Colonic mucosa (tissue), 4 donors: ENCODE results near the gene N4BP2. TPM values are rescaled to one million over a fixed set of nuclear protein-coding genes. Genes with fewer than 3 reads are reported as not detected.

ENCODE experiments used
- DNase-seq: peaks from one replicate; pipeline ENCODE4 v3.0.0-alpha.2; 2020
- H3K27ac ChIP-seq: fragments of 200-600 bp; one replicate; pipeline ENCODE4 v1.8.0; 2021
- H3K27me3 ChIP-seq: fragments of 200-600 bp; one replicate; pipeline ENCODE4 v1.8.0; 2021
- H3K36me3 ChIP-seq: fragments of 200-600 bp; one replicate; pipeline ENCODE4 v1.8.0; 2021
- H3K4me1 ChIP-seq: fragments of 200-600 bp; one replicate; pipeline ENCODE4 v1.8.0; 2021; ENCODE audit warnings: mild to moderate bottlenecking
- H3K4me3 ChIP-seq: fragments of 200-600 bp; one replicate; pipeline ENCODE4 v1.8.0; 2021
- H3K9ac ChIP-seq, 2 donors: one replicate each; pipeline ENCODE4 v1.7.0; 2013; ENCODE audit warnings: control low read depth in 2 of 2, low read depth in 2 of 2, low read length in 2 of 2
- H3K9me3 ChIP-seq: fragments of 200-600 bp; one replicate; pipeline ENCODE4 v1.8.0; 2021
- intact Hi-C: fragments of 100-400 bp; cut with DNase I; formaldehyde crosslinking; loops from one replicate; pipeline ENCODE4 v1.14.1; 2022
- total RNA-seq, 2 donors: library from RNA; stranded (reverse); fragmentation: NEBNext Ultra II Directional in 1 of 2; extraction: Animal tissue kit (Norgen Biotek cat#: 25700) in 1 of 2; gene quantifications; one replicate each; pipeline ENCODE4 v1.2.1, GENCODE V29; 2021
- TF ChIP-seq, protein P1 (sequence below): fragments of 200-600 bp; IDR thresholded peaks from one replicate; pipeline ENCODE4 v1.8.0; 2022; ENCODE audit warnings: antibody characterized with exemption, mild to moderate bottlenecking
- donor health status: healthy.
- donor health status: DM: no; HTN: no; CAD: no.
- donor health status: DM: no; HTN: no; CAD: no.

N4BP2 gene
- total RNA-seq, 2 donors from 2014 or later = 5.1 to 7.5 TPM

DNA sequence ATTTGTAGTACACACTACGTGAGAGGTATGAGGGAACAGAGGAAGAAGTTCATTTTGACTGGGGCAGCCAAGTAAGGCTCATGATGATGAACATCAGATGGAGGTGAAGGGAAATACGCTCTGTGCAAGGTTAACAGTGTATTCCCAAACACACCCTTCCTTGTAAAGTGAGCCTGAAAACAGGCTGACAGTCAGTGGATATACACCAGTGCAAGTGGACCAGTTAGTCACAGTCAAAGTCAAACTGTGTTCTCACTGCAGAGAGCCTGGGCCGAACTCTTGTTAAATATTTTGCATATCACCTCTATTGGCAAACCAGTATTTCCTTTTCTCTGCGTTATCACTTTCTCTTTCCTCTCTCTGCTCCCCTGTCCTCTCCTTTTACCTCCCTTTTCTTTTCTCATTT is 116.8 kb downstream of the N4BP2 start:
- no peak overlapping the region for H3K9ac ChIP-seq
- no peak overlapping the region for H3K4me3 ChIP-seq
- no peaks in the 10 kb centered on the region for H3K4me1 ChIP-seq
- no peaks in the 10 kb centered on the region for H3K27me3 ChIP-seq
- intact Hi-C loops = no loop called here
- no peaks in the 10 kb centered on the region for H3K36me3 ChIP-seq
- TF ChIP-seq, protein P1, sequence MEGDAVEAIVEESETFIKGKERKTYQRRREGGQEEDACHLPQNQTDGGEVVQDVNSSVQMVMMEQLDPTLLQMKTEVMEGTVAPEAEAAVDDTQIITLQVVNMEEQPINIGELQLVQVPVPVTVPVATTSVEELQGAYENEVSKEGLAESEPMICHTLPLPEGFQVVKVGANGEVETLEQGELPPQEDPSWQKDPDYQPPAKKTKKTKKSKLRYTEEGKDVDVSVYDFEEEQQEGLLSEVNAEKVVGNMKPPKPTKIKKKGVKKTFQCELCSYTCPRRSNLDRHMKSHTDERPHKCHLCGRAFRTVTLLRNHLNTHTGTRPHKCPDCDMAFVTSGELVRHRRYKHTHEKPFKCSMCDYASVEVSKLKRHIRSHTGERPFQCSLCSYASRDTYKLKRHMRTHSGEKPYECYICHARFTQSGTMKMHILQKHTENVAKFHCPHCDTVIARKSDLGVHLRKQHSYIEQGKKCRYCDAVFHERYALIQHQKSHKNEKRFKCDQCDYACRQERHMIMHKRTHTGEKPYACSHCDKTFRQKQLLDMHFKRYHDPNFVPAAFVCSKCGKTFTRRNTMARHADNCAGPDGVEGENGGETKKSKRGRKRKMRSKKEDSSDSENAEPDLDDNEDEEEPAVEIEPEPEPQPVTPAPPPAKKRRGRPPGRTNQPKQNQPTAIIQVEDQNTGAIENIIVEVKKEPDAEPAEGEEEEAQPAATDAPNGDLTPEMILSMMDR = no peak
- DNase-seq = no peak
- H3K27ac ChIP-seq = no peak overlapping the region
- no peaks in the 10 kb centered on the region for H3K9me3 ChIP-seq

- H3K36me3 ChIP-seq = no peaks in the 10 kb centered on the region
- no peaks in the 10 kb centered on the region for H3K4me1 ChIP-seq
- TF ChIP-seq, protein P1 = no peak
- no peak overlapping the region for H3K4me3 ChIP-seq
- no peak overlapping the region for H3K9ac ChIP-seq
- no peaks in the 10 kb centered on the region for H3K27me3 ChIP-seq
- intact Hi-C loops = no loop called here
- no peaks in the 10 kb centered on the region for H3K9me3 ChIP-seq
- no peak for DNase-seq
- no peak overlapping the region for H3K27ac ChIP-seq
These were observed 120.0 kb downstream of the N4BP2 start for GRCh38 chr4:40176602-40177001.

GRCh38 chr4:40177591-40177990 is 120.9 kb downstream of the N4BP2 start:
- DNase-seq = no peak
- no peak overlapping the region for H3K27ac ChIP-seq
- no peaks in the 10 kb centered on the region for H3K27me3 ChIP-seq
- H3K9ac ChIP-seq = no peak overlapping the region
- H3K4me1 ChIP-seq = no peaks in the 10 kb centered on the region
- H3K4me3 ChIP-seq = no peak overlapping the region
- TF ChIP-seq, protein P1 = no peak
- intact Hi-C loops = no loop called here
- H3K36me3 ChIP-seq = no peaks in the 10 kb centered on the region
- H3K9me3 ChIP-seq = no peaks in the 10 kb centered on the region

DNA sequence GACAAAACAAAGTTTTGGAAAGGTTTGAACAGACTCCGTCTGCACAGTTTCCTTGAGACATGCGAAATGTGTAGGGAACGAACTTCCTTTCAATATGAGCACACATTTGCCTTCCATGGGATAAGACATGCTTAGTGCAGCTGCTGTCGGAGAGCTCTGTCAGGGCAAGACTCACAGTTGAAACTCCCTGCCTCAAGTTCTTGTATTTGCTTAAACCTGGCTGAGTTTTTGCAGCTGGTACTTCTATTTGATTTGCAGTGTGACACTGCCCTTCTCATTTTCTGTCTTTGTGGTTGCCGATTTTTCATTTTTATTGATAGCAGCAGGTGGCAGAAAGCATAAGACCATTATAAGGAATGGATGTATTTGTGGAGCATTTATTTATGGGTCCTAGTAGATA is 122.0 kb downstream of the N4BP2 start:
- Histone ChIP-seq H3K36me3 (no peaks in the 10 kb centered on the region), H3K9me3 (no peaks in the 10 kb centered on the region), H3K27ac (no peak overlapping the region), H3K4me1 (no peaks in the 10 kb centered on the region), H3K9ac (no peak overlapping the region), H3K27me3 (no peaks in the 10 kb centered on the region), H3K4me3 (no peak overlapping the region)
- TF ChIP-seq, protein P1 = no peak
- DNase-seq = no peak
- intact Hi-C loops = no loop called here

- no peak overlapping the region for H3K9ac ChIP-seq
- no peak overlapping the region for H3K4me3 ChIP-seq
- no peaks in the 10 kb centered on the region for H3K27me3 ChIP-seq
- TF ChIP-seq, protein P1 = no peak
- no peaks in the 10 kb centered on the region for H3K36me3 ChIP-seq
- H3K9me3 ChIP-seq = no peaks in the 10 kb centered on the region
- DNase-seq = no peak
- H3K4me1 ChIP-seq = no peaks in the 10 kb centered on the region
- H3K27ac ChIP-seq = no peak overlapping the region
- intact Hi-C loops = no loop called here
These were observed 122.7 kb downstream of the N4BP2 start for GRCh38 chr4:40179360-40179759.

GRCh38 chr4:40180356-40180755 is 123.7 kb downstream of the N4BP2 start:
- intact Hi-C loops = no loop called here
- Histone ChIP-seq H3K9ac (no peak overlapping the region), H3K4me1 (no peaks in the 10 kb centered on the region), H3K36me3 (no peaks in the 10 kb centered on the region), H3K4me3 (no peak overlapping the region), H3K27ac (no peak overlapping the region), H3K27me3 (no peaks in the 10 kb centered on the region), H3K9me3 (no peaks in the 10 kb centered on the region)
- TF ChIP-seq, protein P1 = no peak
- no peak for DNase-seq
